HG03457 (cell line): ENCODE measurements around the gene BAHCC1.
"Not testable (repeated sequence)": the region's sequence is repeated elsewhere in the genome, so short reads cannot be mapped to it uniquely, and the experiment has no call there.

ENCODE experiments used
- ATAC-seq: cut with Tn5 transposase; IDR thresholded peaks from one replicate; pipeline ENCODE4 v1.9.1; 2021; ENCODE audit warnings: moderate number of reproducible peaks; ENCODE audit not compliant: unreplicated experiment

Gene BAHCC1

GRCh38 chr17:81411305-81411704, 16.0 kb downstream of the BAHCC1 start:
- no peak for ATAC-seq

DNA sequence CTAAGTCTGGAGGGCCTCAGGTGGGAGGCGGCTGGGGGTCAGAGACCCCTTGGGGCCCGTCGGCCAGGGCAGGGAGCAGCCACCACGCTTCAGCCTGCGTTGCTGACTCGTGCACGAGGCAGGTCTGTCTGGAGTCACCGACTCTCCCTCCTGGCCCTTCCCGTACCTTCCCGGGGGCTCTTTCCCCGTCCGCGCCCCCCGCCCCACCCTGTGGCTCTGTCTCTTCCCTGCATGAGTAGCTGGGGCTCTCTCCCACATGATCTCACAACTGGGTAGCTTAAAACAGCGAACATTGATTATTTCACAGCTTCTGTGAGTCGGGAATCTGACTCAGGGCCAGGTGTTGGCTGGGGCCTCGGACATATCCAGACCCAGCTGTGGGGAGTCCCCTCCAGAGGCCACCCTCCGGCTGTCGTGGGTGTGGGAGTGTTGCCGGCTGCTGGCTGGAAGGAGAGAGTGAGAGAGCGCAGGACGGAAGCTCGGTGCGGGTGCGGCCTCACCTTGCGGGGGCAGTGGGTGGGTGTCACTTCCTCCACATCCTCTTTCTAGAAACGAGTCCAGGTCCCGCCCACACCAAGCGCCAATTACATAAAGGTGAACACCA, 17.3 kb downstream of the BAHCC1 start:
- no peak for ATAC-seq

GRCh38 chr17:81413497-81414135, 18.4 kb downstream of the BAHCC1 start:
- no peak for ATAC-seq

GRCh38 chr17:81414756-81415516, 19.7 kb downstream of the BAHCC1 start:
- ATAC-seq, result no peak

DNA sequence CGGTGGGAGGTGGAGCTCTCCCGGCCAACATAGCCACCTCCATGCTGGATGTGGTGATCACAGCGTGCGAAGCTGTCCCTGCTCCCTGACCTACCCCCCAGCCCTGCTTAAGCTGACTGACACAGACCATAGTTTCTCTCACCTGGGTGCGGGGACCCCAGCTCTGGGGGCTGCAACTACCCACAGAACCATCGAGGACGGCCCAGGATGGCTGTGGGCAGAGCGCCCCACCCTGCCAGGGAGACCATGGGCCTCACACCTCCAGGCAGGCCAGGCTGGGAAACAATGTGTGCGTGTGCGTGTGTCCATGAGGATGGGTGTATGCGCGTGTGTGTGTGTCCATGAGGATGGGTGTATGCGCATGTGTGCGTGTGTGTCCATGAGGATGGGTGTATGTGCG, 20.4 kb downstream of the BAHCC1 start:
- no peak for ATAC-seq

DNA sequence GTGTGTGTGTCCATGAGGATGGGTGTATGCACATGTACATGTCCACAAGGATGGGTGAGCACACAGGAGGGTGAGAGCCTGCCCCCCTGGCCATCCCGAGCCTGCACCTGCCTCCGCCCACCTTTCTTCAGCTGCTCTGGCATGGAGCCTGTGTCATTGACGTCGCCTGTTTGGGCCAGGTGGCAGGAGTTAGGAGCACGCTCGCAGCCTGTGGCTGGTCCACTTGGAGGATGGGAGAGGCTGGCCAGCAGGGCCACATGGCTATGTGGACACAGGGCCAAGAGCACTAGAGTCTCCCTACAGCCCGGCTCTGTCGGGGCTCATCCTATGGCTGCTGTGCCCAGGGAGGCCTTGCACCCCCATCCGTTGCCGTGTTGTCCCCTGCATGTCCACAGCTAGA, 21.4 kb downstream of the BAHCC1 start:
- ATAC-seq, result no peak

DNA sequence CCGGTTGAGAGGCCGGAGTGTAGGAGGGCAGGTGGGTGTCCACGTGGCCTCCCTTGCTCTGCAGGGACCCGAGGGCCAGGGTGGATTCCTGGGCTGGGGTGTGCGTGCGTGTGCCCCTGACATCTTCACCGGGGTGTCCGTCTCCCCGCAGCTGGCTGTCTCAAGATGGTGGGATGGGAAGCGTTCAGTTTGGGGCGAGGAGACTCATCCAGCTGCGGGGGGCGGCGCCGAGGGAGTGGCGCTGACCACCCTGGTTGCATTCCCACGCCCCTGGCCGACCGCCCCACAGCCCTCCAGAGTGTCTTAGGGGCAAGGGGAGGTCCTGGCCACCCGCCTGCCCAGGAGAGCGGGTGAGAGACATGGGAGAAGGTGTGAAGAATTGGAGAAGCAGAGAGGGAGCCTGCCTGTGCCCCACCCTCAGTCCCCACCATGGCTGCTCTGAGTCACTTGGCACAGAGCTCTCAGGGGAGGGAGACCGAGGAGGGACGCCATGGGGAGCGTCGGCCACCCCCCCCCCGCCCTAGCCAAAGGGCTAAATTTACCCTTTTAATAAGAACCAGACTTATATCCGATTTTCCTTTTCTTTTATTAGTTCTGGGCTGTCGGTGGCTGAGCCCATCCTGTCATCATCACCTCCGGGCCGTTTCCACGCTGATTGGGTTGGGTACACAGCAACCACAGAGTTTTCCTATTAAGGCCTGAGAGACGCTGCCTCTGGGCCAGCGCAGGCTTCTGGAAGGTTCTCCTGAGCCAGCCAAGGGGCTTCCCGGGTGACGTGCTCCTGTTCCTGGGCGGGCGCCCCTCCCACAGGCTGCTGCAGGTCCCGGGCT, 22.0 kb downstream of the BAHCC1 start:
- ATAC-seq, result no peak

GRCh38 chr17:81417879-81418709, 22.8 kb downstream of the BAHCC1 start:
- ATAC-seq, result no peak

DNA sequence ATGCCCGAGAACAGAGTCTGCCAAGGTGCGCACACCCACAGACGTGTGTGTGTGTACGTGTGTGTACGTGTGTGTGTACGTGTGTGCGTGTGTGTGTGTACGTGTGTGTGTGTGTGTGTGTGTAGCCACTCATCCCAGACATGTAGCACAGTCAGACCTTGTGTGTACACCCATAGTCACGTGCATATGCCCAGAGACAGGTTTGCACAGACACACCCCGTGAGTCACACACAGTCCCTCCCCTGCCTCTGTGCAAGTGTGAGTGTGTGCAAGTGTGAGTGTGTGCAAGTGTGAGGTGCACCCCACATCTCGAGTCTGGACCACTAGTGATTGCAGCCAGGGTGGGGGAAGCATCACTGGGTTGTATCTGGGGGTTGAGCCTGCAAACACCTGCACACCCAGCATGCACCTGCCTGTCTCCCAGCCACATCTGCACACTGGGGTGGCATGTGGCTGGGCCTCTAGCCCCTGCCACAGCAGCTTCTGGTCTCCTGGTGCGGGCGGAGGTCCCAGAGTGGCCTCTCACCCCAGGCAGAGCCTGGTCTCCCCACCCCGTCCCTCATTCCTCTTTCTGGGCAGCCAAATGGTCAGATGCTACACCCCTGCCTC, 23.6 kb downstream of the BAHCC1 start:
- no peak for ATAC-seq

DNA sequence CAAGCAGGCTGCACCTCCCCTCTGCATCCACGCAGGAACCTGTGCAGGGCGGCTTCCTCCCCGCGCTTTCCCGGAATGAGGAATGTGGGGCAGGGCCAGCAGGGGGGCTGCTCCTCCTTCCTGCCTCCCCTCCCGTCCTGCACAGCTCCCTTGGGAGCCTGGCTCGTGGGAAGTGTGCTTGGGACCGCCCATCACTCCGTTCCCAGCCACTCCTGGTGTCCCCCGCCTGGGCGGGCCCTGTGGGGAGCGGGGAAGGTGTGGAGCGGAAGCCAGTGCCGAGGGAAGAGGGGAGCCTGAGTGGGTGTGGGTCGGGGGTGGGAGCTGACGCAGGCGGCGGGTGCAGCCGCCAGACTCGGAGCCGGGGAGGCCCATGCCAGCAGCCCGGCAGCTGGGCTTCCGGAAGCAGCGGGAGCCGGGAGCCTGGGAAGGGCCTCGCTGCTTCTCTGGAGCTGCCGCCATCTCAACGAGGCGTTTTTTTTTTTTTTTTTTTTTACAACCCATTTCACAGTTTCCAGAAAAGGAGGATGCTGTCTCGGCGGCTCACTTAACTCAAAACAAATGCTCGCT, 24.1 kb downstream of the BAHCC1 start:
- ATAC-seq, result no peak

- ATAC-seq, result no peak
Measured at GRCh38 chr17:81419886-81420768, 24.9 kb downstream of the BAHCC1 start.

- ATAC-seq, result no peak
Measured at GRCh38 chr17:81420769-81421462, 25.7 kb downstream of the BAHCC1 start.

DNA sequence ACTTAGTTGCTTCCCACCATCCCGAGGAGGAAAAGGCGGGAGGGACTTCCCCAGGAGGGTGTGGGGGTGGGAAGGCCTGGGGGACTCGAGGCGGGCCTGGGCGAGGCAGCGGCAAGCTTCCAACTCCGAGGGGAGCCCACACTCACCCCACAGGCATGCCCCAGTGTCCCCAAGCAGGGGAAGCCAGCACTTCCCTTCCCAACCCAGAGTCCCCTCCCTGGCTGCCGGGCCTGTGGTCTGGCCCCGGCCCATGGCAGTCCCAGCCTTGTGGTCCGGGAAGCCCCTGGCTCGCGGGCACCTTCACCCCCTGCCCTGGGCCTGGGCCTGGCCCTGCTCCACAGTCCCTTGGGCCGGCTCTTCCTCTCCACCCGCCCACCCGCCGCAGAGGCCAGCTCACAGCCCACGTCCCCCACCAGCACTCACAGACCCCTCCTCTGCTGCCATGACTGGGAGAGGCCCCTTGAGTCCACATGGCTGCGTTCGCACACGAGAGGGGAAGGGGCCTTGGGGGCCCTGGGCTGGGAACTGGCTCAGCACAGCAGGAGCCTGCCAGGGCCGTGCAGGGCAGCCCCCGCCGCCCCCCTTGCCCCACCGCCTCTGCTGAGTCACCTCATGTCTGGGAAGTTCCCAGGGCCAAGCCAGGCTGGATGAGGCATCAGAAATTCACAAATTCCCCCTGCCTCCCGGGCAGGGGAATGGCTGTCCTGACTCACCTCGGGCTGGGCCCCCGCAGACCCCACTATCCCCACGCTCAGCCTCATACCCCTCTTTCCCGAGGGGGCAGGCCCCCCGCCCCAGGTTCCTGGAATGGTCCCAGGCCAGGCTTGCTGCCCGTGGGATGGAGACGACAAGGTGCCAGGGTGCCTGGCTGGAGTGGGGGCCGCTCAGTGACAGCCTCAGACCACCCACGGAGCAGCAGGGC, 27.8 kb downstream of the BAHCC1 start:
- ATAC-seq, result no peak

GRCh38 chr17:81423698-81424071, 28.4 kb downstream of the BAHCC1 start:
- ATAC-seq, result no peak

GRCh38 chr17:81424151-81425017, 29.1 kb downstream of the BAHCC1 start:
- no peak for ATAC-seq

- not testable (repeated sequence) for ATAC-seq
Measured at GRCh38 chr17:81425041-81425440, 29.8 kb downstream of the BAHCC1 start.
